Spleen (tissue), 7 donors: ENCODE results near the gene UROC1.

Experiments
- POLR2A ChIP-seq, 3 donors: fragments of 450-650 bp; IDR thresholded peaks; one replicate each; pipeline ENCODE4 v1.5.1; 2017; ENCODE audit warnings: antibody characterized with exemption in 3 of 3, mild to moderate bottlenecking in 1 of 3
- TF ChIP-seq, protein P1 (sequence below), 11 experiments: fragments of 200-600 bp in 7 of 11; fragments of 450-650 bp in 4 of 11; sonication (generic) in 4 of 11; IDR thresholded peaks in 8 of 11; conservative IDR thresholded peaks in 3 of 11; 1 replicate in 7 of 11; 2 replicates in 4 of 11; pipeline versions ENCODE4 v1.4.0 to v1.8.0; 2016 to 2021; ENCODE audit warnings: antibody characterized with exemption in 11 of 11, inconsistent platforms in 4 of 11, mild to moderate bottlenecking in 1 of 11
- donor health status: DM: no; HTN: no; CAD: no; lungs with moderate emphysema.
- donor health status: DM: no; HTN: no; CAD: no.
- donor health status: DM: no; HTN: no; CAD: no.

DNA sequence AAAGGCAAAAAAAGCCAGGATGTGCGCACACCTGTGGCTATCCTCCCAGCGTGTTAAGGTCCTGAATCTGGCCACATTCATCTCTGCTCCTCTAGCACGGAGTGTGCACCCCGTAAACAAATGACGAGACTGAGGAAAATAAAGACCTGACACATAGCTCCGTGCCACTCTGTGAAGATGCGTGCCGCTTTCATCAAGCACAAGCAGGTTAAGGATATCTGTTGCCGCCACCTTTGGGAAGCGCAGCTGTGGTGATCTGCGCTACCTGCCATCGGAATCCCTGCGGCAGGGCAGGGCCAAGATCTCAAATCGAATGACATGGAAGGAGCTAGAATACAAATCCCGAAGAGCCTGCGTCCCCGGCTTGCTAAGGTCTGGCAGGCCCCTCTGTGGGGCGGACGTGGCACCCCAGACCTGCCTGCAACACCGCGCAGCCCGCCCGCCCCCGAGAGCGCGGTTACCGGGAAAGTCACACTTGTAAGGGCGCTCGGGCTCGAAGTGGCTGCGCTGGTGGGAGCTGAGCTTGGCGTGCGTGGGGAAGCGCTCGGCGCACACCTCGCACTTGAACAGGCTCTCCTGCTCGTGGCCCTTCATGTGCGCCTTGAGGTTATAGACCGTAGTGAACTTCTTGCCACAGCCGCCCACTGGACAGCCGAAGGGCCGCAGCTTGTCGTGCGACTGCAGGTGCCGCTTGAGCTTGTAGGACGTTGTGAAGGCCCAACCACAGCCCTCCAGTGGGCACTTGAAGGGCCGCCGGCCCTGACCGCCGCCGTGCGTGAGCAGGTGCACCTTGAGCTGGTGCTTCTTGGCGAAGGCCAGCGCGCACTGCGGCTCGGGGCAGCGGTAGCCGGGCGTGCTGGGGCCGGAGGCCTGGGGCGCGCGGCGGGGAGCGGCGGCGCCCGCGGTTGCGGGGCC lies 42.8 kb downstream of the UROC1 start:
- TF ChIP-seq, protein P1, sequence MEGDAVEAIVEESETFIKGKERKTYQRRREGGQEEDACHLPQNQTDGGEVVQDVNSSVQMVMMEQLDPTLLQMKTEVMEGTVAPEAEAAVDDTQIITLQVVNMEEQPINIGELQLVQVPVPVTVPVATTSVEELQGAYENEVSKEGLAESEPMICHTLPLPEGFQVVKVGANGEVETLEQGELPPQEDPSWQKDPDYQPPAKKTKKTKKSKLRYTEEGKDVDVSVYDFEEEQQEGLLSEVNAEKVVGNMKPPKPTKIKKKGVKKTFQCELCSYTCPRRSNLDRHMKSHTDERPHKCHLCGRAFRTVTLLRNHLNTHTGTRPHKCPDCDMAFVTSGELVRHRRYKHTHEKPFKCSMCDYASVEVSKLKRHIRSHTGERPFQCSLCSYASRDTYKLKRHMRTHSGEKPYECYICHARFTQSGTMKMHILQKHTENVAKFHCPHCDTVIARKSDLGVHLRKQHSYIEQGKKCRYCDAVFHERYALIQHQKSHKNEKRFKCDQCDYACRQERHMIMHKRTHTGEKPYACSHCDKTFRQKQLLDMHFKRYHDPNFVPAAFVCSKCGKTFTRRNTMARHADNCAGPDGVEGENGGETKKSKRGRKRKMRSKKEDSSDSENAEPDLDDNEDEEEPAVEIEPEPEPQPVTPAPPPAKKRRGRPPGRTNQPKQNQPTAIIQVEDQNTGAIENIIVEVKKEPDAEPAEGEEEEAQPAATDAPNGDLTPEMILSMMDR (IDR thresholded peaks at IDR 0.05 in 8 of 11, conservative IDR thresholded peaks at IDR 0.05 in 3 of 11), result peak in 1 of 11 experiments; percentile 15
- TF ChIP-seq POLR2A (IDR thresholded peaks at IDR 0.05), result no peak
